B cell (primary cell): ENCODE data around the gene TMEM109. TPM values are rescaled to one million over a fixed set of nuclear protein-coding genes. Genes with fewer than 3 reads are reported as not detected.

Source experiments
- ATAC-seq: fragments of 200-7000 bp; cut with Tn5 transposase; one replicate; pipeline ENCODE4 v1.10.0; 2021; ENCODE audit warnings: low read depth, mild to moderate bottlenecking, moderate number of reproducible peaks, moderate library complexity
- CTCF ChIA-PET: fragments of 350-600 bp; sonication (Branson Sonifier 250); formaldehyde crosslinking; loops from one replicate; lab custom pipeline; 2021; ENCODE audit warnings: antibody characterized with exemption, inconsistent platforms; lab: Charles Lee
- POLR2A ChIA-PET: fragments of 350-600 bp; sonication (Branson Sonifier 250); formaldehyde crosslinking; loops from one replicate; lab custom pipeline; 2021; ENCODE audit warnings: antibody characterized with exemption; lab: Charles Lee
- DNase-seq: peaks from one replicate; pipeline ENCODE4 v3.0.0; 2013
- H2AFZ ChIP-seq: 2 replicates; pipeline ENCODE4 v1.6.1; 2012; ENCODE audit warnings: mild to moderate bottlenecking, low read depth, low read length; ENCODE audit not compliant: insufficient read depth, poor library complexity, severe bottlenecking
- H3K27ac ChIP-seq, 2 donors: 1 replicate in 1 of 2; 2 replicates in 1 of 2; pipeline ENCODE4 v1.5.1; 2012 to 2013; ENCODE audit warnings: low read length in 2 of 2, mild to moderate bottlenecking in 2 of 2, moderate library complexity in 1 of 2
- H3K27me3 ChIP-seq, 4 experiments: fragments of 200-600 bp in 1 of 4; sonication (generic) in 1 of 4; replicated peaks in 1 of 4; 1 replicate in 2 of 4; 2 replicates in 2 of 4; pipeline versions ENCODE4 v1.6.1 to v1.7.0; 2013 to 2016; ENCODE audit warnings: low read length in 3 of 4, mild to moderate bottlenecking in 2 of 4, mixed read lengths in 1 of 4, moderate library complexity in 1 of 4; ENCODE audit not compliant: insufficient read depth in 4 of 4, control insufficient read depth in 3 of 4; ENCODE audit errors: control extremely low read depth in 1 of 4
- H3K36me3 ChIP-seq, 2 experiments: replicated peaks in 1 of 2; 1 replicate in 1 of 2; 2 replicates in 1 of 2; pipeline versions ENCODE4 v1.6.1 to v1.7.1; 2013; ENCODE audit warnings: low read length in 1 of 2; ENCODE audit not compliant: insufficient read depth in 2 of 2, control insufficient read depth in 1 of 2; ENCODE audit errors: control extremely low read depth in 1 of 2, extremely low read depth in 1 of 2
- H3K4me1 ChIP-seq, 2 donors: fragments of 200-600 bp in 1 of 2; sonication (generic) in 1 of 2; 1 replicate in 1 of 2; 2 replicates in 1 of 2; pipeline versions ENCODE4 v1.5.1 to v1.6.1; 2013 to 2017; ENCODE audit warnings: low read length in 2 of 2; ENCODE audit not compliant: control insufficient read depth in 2 of 2, insufficient read depth in 2 of 2
- H3K4me2 ChIP-seq: replicated peaks from 2 replicates; pipeline ENCODE3; 2012; ENCODE audit warnings: mild to moderate bottlenecking, low read depth, low read length; ENCODE audit not compliant: poor library complexity, severe bottlenecking
- H3K4me3 ChIP-seq, 5 experiments: fragments of 200-600 bp in 1 of 5; sonication (generic) in 1 of 5; 1 replicate in 3 of 5; 2 replicates in 2 of 5; pipeline versions ENCODE4 v1.5.1 to v1.7.0; 2011 to 2016; ENCODE audit warnings: low read length in 4 of 5, mild to moderate bottlenecking in 4 of 5, low read depth in 2 of 5, control low read depth in 1 of 5, moderate library complexity in 1 of 5; ENCODE audit not compliant: insufficient read depth in 1 of 5; ENCODE audit errors: control extremely low read depth in 1 of 5, extremely low read depth in 1 of 5
- H3K79me2 ChIP-seq: fragments of 200-600 bp; sonication (generic); one replicate; pipeline ENCODE4 v1.6.0; 2016; ENCODE audit warnings: low read length; ENCODE audit not compliant: control insufficient read depth, insufficient read depth
- H3K9ac ChIP-seq: fragments of 200-600 bp; sonication (generic); 2 replicates; pipeline ENCODE4 v1.6.1; 2017; ENCODE audit warnings: mild to moderate bottlenecking, low read length, moderate library complexity
- H3K9me3 ChIP-seq, 3 donors: one replicate each; pipeline versions ENCODE4 v1.6.1 to v1.7.1; 2013; ENCODE audit warnings: low read length in 2 of 3; ENCODE audit not compliant: control insufficient read depth in 2 of 3, insufficient read depth in 1 of 3; ENCODE audit errors: control extremely low read depth in 1 of 3
- H4K20me1 ChIP-seq: 2 replicates; pipeline ENCODE4 v1.6.0; 2012; ENCODE audit warnings: mild to moderate bottlenecking, low read length; ENCODE audit not compliant: insufficient read depth, control insufficient read depth, poor library complexity, severe bottlenecking
- H3K27ac Mint-ChIP-seq: one replicate; pipeline ENCODE4 v1.8.0; 2021; ENCODE audit warnings: mixed read lengths
- H3K27me3 Mint-ChIP-seq: one replicate; pipeline ENCODE4 v1.8.0; 2021; ENCODE audit warnings: mixed read lengths
- H3K4me1 Mint-ChIP-seq: one replicate; pipeline ENCODE4 v1.8.0; 2021; ENCODE audit warnings: mixed read lengths
- H3K4me3 Mint-ChIP-seq: one replicate; pipeline ENCODE4 v1.8.0; 2021; ENCODE audit warnings: mixed read lengths
- H3K9me3 Mint-ChIP-seq: one replicate; pipeline ENCODE4 v1.8.0; 2022; ENCODE audit warnings: mixed read lengths; ENCODE audit not compliant: insufficient read depth
- CTCF ChIP-seq: fragments of 200-600 bp; IDR thresholded peaks from one replicate; pipeline ENCODE4 v1.8.0; 2022; ENCODE audit warnings: antibody characterized with exemption, mild to moderate bottlenecking
- EZH2 ChIP-seq: IDR thresholded peaks from 2 replicates; pipeline ENCODE4 v1.6.1; 2012; ENCODE audit warnings: borderline replicate concordance, low read depth, mild to moderate bottlenecking, moderate library complexity, low read length; ENCODE audit not compliant: insufficient read depth, poor library complexity, severe bottlenecking
- WGBS: methylation state at CpG from one replicate; pipeline ENCODE4 v1.1.5; 2013; ENCODE audit warnings: missing lambda C conversion rate; ENCODE audit not compliant: insufficient coverage; 5-methylcytosine and 5-hydroxymethylcytosine counted together
- intact Hi-C: fragments of 100-400 bp; cut with micrococcal nuclease; formaldehyde crosslinking; loops from one replicate; pipeline ENCODE4 v1.10.0; 2022
- polyA plus RNA-seq: library from polyadenylated mRNA; depleted of rRNA; stranded (reverse); fragments of >200 nt; gene quantifications from 2 replicates; pipeline ENCODE4 v1.2.3, GENCODE V29; 2012
- total RNA-seq, 2 donors: library from RNA; stranded (reverse); fragments of 120-200 nt in 1 of 2; gene quantifications; 1 replicate in 1 of 2; 2 replicates in 1 of 2; pipeline versions ENCODE4 v1.2.3 to v1.2.4, GENCODE V29; 2013 to 2022

Gene TMEM109
- total and polyA plus RNA-seq, 2 donors (not counting 1 experiment from before 2014, with no cell fraction given): 32.0 to 99.4 TPM

GRCh38 chr11:60924906-60925853 is 11.2 kb downstream of the TMEM109 start:
- Mint-ChIP-seq H3K9me3 (no peaks in the 10 kb centered on the region), H3K4me1 (peaks cover 33% of the 10 kb centered on the region), H3K27me3 (peaks cover 7% of the 10 kb centered on the region), H3K27ac (no peak overlapping the region), H3K4me3 (peak overlapping the region; percentile 82)
- Histone ChIP-seq H3K4me2 (peak overlapping the region; percentile 94), H3K4me1 (peaks cover 24 to 34% of the 10 kb centered on the region in 2 donors), H2AFZ (peak overlapping the region; percentile 63), H3K9me3 (peaks cover 0 to 4% (median 0%) of the 10 kb centered on the region in 3 donors), H3K27ac (no peak overlapping the region), H3K79me2 (peaks cover 10% of the 10 kb centered on the region), H4K20me1 (peaks cover 40% of the 10 kb centered on the region), H3K27me3 (peaks cover 0 to 30% (median 7%) of the 10 kb centered on the region in 4 experiments), H3K9ac (peak overlapping the region; percentile 67), H3K36me3 (peaks cover 0 to 29% of the 10 kb centered on the region in 2 experiments), H3K4me3 (peak overlapping the region in 4 of 5 experiments; percentile 40 to 69 (median 56))
- DNase-seq (no peak), ATAC-seq (peak; percentile 37)
- ChIA-PET CTCF (interaction anchor here (1.0 to 5.6 kb wide), 2 partner anchors 10 to 27 kb away, joined by 3 to 26 read pairs; partner anchors contain the start of gene TMEM109), POLR2A (no interaction called here)
- 4% methylated on average over 33 of the region's 35 CpGs for WGBS
- intact Hi-C loops: no loop called here
- no peak for TF ChIP-seq CTCF
- peak; percentile 84 for TF ChIP-seq EZH2
